ENCODE data around the gene PRKAB2.

The PRKAB2 gene

DNA sequence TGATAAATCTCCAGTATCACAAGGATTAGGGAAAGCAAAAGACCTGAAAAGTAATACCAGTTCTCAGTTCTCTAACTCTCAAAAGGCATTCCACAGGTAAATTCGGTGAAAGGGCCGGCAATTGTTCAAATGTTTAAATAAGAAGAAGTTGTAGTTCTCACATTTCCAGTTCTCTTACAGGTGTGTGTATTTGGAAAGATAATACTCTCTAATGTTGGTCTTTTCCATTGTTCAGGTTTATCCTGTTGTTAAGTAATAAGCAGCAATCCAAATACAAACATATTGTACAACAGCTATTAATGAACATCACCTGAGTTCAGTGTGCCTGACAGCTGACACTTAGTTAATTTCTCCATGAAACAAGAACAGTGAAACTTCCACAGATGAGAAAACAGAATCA is 13.2 kb upstream of the PRKAB2 start:
- H3K9me3 ChIP-seq (ENCODE audit: control insufficient read depth in 5 of 5, low read length in 5 of 5), result no peaks in the 10 kb centered on the region
- H3K27me3 ChIP-seq (ENCODE audit: control insufficient read depth in 5 of 5, insufficient read depth in 4 of 5, low read length in 5 of 5), result no peaks in the 10 kb centered on the region
- H3K4me3 ChIP-seq (ENCODE audit: low read depth in 1 of 5, low read length in 5 of 5), result no peak overlapping the region
- no peaks in the 10 kb centered on the region for H3K4me1 ChIP-seq (ENCODE audit: control insufficient read depth in 5 of 5, insufficient read depth in 5 of 5, low read length in 5 of 5)
- H3K27ac ChIP-seq (ENCODE audit: low read depth, low read length), result no peak overlapping the region
- peaks cover 0 to 4% (median 0%) of the 10 kb centered on the region in 5 donors for H3K36me3 ChIP-seq (ENCODE audit: control insufficient read depth in 5 of 5, insufficient read depth in 5 of 5, low read length in 5 of 5)
- no peak overlapping the region for H3K9ac ChIP-seq (ENCODE audit: low read length in 5 of 5)

GRCh38 chr1:147177611-147178380 is 5.5 kb upstream of the PRKAB2 start:
- Histone ChIP-seq H3K4me1 (ENCODE audit: control insufficient read depth in 5 of 5, insufficient read depth in 5 of 5, low read length in 5 of 5) (peaks cover 0 to 16% (median 11%) of the 10 kb centered on the region in 5 donors), H3K9me3 (ENCODE audit: control insufficient read depth in 5 of 5, low read length in 5 of 5) (no peaks in the 10 kb centered on the region), H3K36me3 (ENCODE audit: control insufficient read depth in 5 of 5, insufficient read depth in 5 of 5, low read length in 5 of 5) (peaks cover 0 to 3% (median 0%) of the 10 kb centered on the region in 5 donors), H3K4me3 (ENCODE audit: low read depth in 1 of 5, low read length in 5 of 5) (peak overlapping the region in 3 of 5 donors; percentile 26 to 37 (median 34)), H3K27me3 (ENCODE audit: control insufficient read depth in 5 of 5, insufficient read depth in 4 of 5, low read length in 5 of 5) (no peaks in the 10 kb centered on the region), H3K9ac (ENCODE audit: low read length in 5 of 5) (peak overlapping the region in 1 of 5 donors; percentile 2), H3K27ac (ENCODE audit: low read depth, low read length) (no peak overlapping the region)

DNA sequence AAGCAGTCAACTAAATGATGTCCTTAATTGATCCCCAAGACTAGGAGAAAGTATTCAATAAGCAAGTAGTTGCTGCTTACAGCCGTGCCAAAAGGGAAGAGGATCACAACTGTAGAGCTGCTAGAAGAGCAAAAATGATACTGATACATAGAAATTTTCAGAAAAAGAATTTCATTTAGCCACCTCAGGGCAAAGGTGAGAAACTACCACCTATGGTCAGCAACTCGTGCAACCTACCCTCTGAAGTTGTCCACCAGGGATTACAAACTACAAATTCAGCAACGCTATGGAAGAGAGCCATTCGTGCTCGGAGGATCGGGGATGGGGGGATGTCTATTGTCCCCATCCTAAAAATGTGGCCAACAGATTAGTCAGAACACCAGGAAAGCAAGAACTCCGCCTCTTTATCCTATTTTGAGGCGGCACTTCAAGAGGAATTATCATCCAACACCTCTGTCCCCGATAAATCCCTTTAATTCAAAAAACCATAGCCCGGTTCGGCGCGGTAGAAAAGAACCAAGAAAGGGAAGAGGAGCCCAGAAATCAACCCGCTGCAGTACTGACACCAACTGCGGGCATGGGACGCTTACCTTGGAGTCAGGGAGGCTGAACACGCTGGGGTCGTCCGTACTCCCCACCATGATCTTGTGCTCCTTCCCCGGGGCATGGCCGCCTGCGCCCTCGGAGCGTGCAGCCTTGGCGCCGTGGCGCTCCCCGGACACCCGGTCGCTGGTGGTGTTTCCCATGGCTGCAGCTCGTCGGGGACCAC is 687 bp downstream of the PRKAB2 start:
- H3K27me3 ChIP-seq (ENCODE audit: control insufficient read depth in 5 of 5, insufficient read depth in 4 of 5, low read length in 5 of 5), result no peaks in the 10 kb centered on the region
- peak overlapping the region; percentile 75 to 98 (median 90) for H3K9ac ChIP-seq (ENCODE audit: low read length in 5 of 5)
- H3K27ac ChIP-seq (ENCODE audit: low read depth, low read length), result peak overlapping the region; percentile 69
- peaks cover 0 to 31% (median 25%) of the 10 kb centered on the region in 5 donors for H3K4me1 ChIP-seq (ENCODE audit: control insufficient read depth in 5 of 5, insufficient read depth in 5 of 5, low read length in 5 of 5)
- H3K4me3 ChIP-seq (ENCODE audit: low read depth in 1 of 5, low read length in 5 of 5), result peak overlapping the region; percentile 95 to 99 (median 98)
- no peaks in the 10 kb centered on the region for H3K9me3 ChIP-seq (ENCODE audit: control insufficient read depth in 5 of 5, low read length in 5 of 5)
- H3K36me3 ChIP-seq (ENCODE audit: control insufficient read depth in 5 of 5, insufficient read depth in 5 of 5, low read length in 5 of 5), result peaks cover 0 to 5% (median 2%) of the 10 kb centered on the region in 5 donors

GRCh38 chr1:147169840-147170674 is 2.2 kb downstream of the PRKAB2 start:
- peaks cover 5 to 13% (median 9%) of the 10 kb centered on the region in 5 donors for H3K36me3 ChIP-seq (ENCODE audit: control insufficient read depth in 5 of 5, insufficient read depth in 5 of 5, low read length in 5 of 5)
- H3K4me1 ChIP-seq (ENCODE audit: control insufficient read depth in 5 of 5, insufficient read depth in 5 of 5, low read length in 5 of 5), result peaks cover 0 to 31% (median 25%) of the 10 kb centered on the region in 5 donors
- no peak overlapping the region for H3K9ac ChIP-seq (ENCODE audit: low read length in 5 of 5)
- H3K27me3 ChIP-seq (ENCODE audit: control insufficient read depth in 5 of 5, insufficient read depth in 4 of 5, low read length in 5 of 5), result no peaks in the 10 kb centered on the region
- H3K4me3 ChIP-seq (ENCODE audit: low read depth in 1 of 5, low read length in 5 of 5), result no peak overlapping the region
- no peak overlapping the region for H3K27ac ChIP-seq (ENCODE audit: low read depth, low read length)
- no peaks in the 10 kb centered on the region for H3K9me3 ChIP-seq (ENCODE audit: control insufficient read depth in 5 of 5, low read length in 5 of 5)

- Histone ChIP-seq H3K36me3 (ENCODE audit: control insufficient read depth in 5 of 5, insufficient read depth in 5 of 5, low read length in 5 of 5) (peaks cover 5 to 13% (median 9%) of the 10 kb centered on the region in 5 donors), H3K9me3 (ENCODE audit: control insufficient read depth in 5 of 5, low read length in 5 of 5) (no peaks in the 10 kb centered on the region), H3K27me3 (ENCODE audit: control insufficient read depth in 5 of 5, insufficient read depth in 4 of 5, low read length in 5 of 5) (no peaks in the 10 kb centered on the region), H3K9ac (ENCODE audit: low read length in 5 of 5) (no peak overlapping the region), H3K4me1 (ENCODE audit: control insufficient read depth in 5 of 5, insufficient read depth in 5 of 5, low read length in 5 of 5) (peaks cover 0 to 30% (median 25%) of the 10 kb centered on the region in 5 donors), H3K27ac (ENCODE audit: low read depth, low read length) (no peak overlapping the region), H3K4me3 (ENCODE audit: low read depth in 1 of 5, low read length in 5 of 5) (no peak overlapping the region)
Measured at GRCh38 chr1:147169171-147169570, 3.1 kb downstream of the PRKAB2 start.

DNA sequence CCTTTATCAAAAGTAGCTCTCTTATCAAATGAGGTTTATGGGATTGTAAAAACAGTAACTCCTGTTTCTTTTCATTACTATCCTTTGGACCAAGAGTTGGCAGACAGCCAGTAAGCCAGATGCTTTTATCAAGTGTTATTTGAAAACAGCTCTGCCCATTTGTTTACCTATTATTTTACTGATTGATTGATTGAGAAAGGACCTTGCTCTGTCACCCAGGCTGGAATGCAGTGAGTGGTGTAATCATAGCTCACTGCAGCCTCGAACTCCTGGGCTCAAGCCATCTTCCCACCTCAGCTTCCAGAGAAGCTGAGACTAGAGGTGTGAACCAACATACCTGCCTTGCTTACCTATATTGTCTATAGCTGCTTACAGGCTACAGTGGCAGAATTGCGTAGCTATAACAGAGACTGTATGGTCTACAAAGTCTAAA is 3.6 kb downstream of the PRKAB2 start:
- peak overlapping the region in 2 of 5 donors; percentile 35 to 41 for H3K9ac ChIP-seq (ENCODE audit: low read length in 5 of 5)

DNA sequence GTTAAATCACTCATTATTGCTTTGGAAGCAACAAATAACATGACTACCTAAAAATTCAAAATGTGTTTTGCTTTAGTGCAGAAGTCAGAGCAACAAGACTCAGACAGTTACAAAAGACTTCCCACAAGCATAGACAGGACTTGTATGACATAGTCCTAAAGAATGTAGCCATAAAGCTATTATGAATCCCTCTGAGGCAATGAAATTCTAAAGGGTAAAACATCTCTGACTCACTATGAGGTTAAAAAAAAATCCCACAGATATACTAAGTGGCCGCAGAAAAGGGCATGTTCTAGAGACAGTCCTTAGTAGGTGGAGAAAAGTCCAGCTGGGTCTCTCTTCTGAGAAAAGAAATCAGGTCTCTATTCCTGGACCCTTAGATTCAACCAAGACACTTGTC is 4.9 kb downstream of the PRKAB2 start:
- peaks cover 5 to 13% (median 10%) of the 10 kb centered on the region in 5 donors for H3K36me3 ChIP-seq (ENCODE audit: control insufficient read depth in 5 of 5, insufficient read depth in 5 of 5, low read length in 5 of 5)

More for the DNA sequence above, 3.6 kb downstream of the PRKAB2 start:
- H3K27me3 ChIP-seq (ENCODE audit: control insufficient read depth in 5 of 5, insufficient read depth in 4 of 5, low read length in 5 of 5), result no peaks in the 10 kb centered on the region
- H3K9me3 ChIP-seq (ENCODE audit: control insufficient read depth in 5 of 5, low read length in 5 of 5), result no peaks in the 10 kb centered on the region
- no peak overlapping the region for H3K4me3 ChIP-seq (ENCODE audit: low read depth in 1 of 5, low read length in 5 of 5)
- peaks cover 0 to 25% (median 20%) of the 10 kb centered on the region in 5 donors for H3K4me1 ChIP-seq (ENCODE audit: control insufficient read depth in 5 of 5, insufficient read depth in 5 of 5, low read length in 5 of 5)
- peaks cover 5 to 13% (median 9%) of the 10 kb centered on the region in 5 donors for H3K36me3 ChIP-seq (ENCODE audit: control insufficient read depth in 5 of 5, insufficient read depth in 5 of 5, low read length in 5 of 5)
- no peak overlapping the region for H3K27ac ChIP-seq (ENCODE audit: low read depth, low read length)

DNA sequence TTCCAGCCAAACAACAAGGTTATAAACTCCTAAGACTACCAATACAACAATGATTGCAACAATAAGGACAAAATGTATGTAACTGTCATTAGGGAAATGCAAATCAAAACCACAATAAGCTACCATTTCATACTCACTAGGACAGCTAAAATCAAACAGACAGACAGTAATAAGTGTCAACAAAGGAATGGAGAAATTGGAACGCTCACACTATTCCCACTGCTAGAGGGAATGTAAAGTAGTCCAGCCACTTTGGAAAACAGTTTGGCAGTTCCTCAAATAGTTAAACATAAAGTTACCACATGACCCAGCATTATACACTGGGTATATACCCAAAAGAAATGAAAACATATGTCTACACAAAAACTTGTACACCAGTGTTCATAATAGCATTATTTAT is 9.3 kb downstream of the PRKAB2 start:
- Histone ChIP-seq H3K4me1 (ENCODE audit: control insufficient read depth in 5 of 5, insufficient read depth in 5 of 5, low read length in 5 of 5) (no peaks in the 10 kb centered on the region), H3K27ac (ENCODE audit: low read depth, low read length) (no peak overlapping the region), H3K4me3 (ENCODE audit: low read depth in 1 of 5, low read length in 5 of 5) (no peak overlapping the region), H3K9me3 (ENCODE audit: control insufficient read depth in 5 of 5, low read length in 5 of 5) (no peaks in the 10 kb centered on the region), H3K36me3 (ENCODE audit: control insufficient read depth in 5 of 5, insufficient read depth in 5 of 5, low read length in 5 of 5) (peaks cover 39 to 53% (median 49%) of the 10 kb centered on the region in 5 donors), H3K27me3 (ENCODE audit: control insufficient read depth in 5 of 5, insufficient read depth in 4 of 5, low read length in 5 of 5) (no peaks in the 10 kb centered on the region), H3K9ac (ENCODE audit: low read length in 5 of 5) (no peak overlapping the region)

More for the DNA sequence above, 4.9 kb downstream of the PRKAB2 start:
- no peak overlapping the region for H3K4me3 ChIP-seq (ENCODE audit: low read depth in 1 of 5, low read length in 5 of 5)
- peaks cover 0 to 18% (median 14%) of the 10 kb centered on the region in 5 donors for H3K4me1 ChIP-seq (ENCODE audit: control insufficient read depth in 5 of 5, insufficient read depth in 5 of 5, low read length in 5 of 5)
- H3K27ac ChIP-seq (ENCODE audit: low read depth, low read length), result no peak overlapping the region
- no peak overlapping the region for H3K9ac ChIP-seq (ENCODE audit: low read length in 5 of 5)
- H3K9me3 ChIP-seq (ENCODE audit: control insufficient read depth in 5 of 5, low read length in 5 of 5), result no peaks in the 10 kb centered on the region
- no peaks in the 10 kb centered on the region for H3K27me3 ChIP-seq (ENCODE audit: control insufficient read depth in 5 of 5, insufficient read depth in 4 of 5, low read length in 5 of 5)

DNA sequence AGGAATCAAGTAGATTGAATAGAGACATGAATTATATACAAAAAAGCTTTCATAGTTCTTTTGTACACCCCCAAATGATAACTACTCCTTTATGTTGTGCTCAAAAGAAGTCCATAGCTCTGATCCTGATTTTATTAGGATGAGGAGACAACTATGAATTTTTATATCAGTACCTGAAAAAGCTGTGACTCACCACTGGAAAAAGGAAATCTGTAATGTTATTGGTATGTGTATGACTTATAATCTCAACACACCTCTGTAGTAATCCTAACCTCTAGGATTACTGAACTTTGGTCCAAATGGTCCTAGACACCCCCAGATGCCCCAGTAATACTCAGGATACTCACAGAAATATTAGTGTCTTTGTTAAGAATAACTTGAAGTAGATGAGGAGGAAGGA is 10.2 kb downstream of the PRKAB2 start:
- no peak overlapping the region for H3K4me3 ChIP-seq (ENCODE audit: low read depth in 1 of 5, low read length in 5 of 5)
- no peaks in the 10 kb centered on the region for H3K9me3 ChIP-seq (ENCODE audit: control insufficient read depth in 5 of 5, low read length in 5 of 5)
- peaks cover 48 to 58% (median 55%) of the 10 kb centered on the region in 5 donors for H3K36me3 ChIP-seq (ENCODE audit: control insufficient read depth in 5 of 5, insufficient read depth in 5 of 5, low read length in 5 of 5)
- no peak overlapping the region for H3K27ac ChIP-seq (ENCODE audit: low read depth, low read length)
- H3K9ac ChIP-seq (ENCODE audit: low read length in 5 of 5), result no peak overlapping the region
- no peaks in the 10 kb centered on the region for H3K4me1 ChIP-seq (ENCODE audit: control insufficient read depth in 5 of 5, insufficient read depth in 5 of 5, low read length in 5 of 5)
- H3K27me3 ChIP-seq (ENCODE audit: control insufficient read depth in 5 of 5, insufficient read depth in 4 of 5, low read length in 5 of 5), result no peaks in the 10 kb centered on the region

Data from subcutaneous abdominal adipose tissue (tissue), 5 donors.